HG03066 (cell line): Measurements from ENCODE around the gene RYR3.

Source experiments
- ATAC-seq: cut with Tn5 transposase; IDR thresholded peaks from one replicate; pipeline ENCODE4 v1.9.1; 2021; ENCODE audit warnings: low read depth; ENCODE audit not compliant: unreplicated experiment

RYR3 gene

GRCh38 chr15:33310481-33311311, at the start of gene RYR3:
Gene RYR3, plus strand, starts transcription at chr15:33310967. Its CDS starts 79 bp downstream, at chr15:33311046.
- no peak for ATAC-seq

DNA sequence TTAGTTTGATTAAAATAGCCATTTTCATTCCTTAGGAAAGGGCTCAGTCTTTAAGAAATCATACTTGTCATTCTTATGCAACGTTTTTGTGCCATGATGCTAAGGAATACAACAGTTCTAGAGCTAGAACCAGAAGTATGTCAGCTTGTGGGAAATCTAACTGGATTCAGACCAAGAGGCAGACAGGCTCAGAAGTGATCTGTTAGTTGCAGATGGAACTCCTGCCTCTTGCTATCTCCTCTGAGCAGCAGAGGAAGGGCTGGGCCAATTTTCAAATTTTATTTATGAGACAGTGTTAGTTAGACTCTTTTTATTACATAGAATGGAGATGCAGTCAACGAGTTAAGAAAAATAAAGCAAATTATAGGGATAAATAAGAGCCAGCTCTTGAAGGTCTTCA, 48.5 kb upstream of the RYR3 start:
- no peak for ATAC-seq

DNA sequence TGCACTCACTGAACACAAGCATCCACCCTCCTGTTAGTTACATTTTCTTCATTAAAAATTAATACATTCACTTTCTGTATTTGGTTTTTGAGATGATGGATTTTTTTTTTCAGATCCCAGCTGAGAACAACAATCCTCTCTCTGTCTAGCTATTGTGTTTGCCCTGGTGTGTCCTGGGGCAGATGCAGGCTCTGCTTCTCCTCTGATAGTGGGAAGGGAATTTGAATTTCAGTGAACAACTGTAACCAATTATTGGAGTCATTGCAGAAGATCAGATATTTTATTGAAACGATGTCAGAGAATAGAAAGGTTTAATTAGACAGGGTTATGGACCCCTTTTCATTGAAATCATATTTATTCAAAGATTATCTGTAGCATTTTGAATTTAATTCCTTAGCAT, 33.1 kb upstream of the RYR3 start:
- ATAC-seq, result no peak

DNA sequence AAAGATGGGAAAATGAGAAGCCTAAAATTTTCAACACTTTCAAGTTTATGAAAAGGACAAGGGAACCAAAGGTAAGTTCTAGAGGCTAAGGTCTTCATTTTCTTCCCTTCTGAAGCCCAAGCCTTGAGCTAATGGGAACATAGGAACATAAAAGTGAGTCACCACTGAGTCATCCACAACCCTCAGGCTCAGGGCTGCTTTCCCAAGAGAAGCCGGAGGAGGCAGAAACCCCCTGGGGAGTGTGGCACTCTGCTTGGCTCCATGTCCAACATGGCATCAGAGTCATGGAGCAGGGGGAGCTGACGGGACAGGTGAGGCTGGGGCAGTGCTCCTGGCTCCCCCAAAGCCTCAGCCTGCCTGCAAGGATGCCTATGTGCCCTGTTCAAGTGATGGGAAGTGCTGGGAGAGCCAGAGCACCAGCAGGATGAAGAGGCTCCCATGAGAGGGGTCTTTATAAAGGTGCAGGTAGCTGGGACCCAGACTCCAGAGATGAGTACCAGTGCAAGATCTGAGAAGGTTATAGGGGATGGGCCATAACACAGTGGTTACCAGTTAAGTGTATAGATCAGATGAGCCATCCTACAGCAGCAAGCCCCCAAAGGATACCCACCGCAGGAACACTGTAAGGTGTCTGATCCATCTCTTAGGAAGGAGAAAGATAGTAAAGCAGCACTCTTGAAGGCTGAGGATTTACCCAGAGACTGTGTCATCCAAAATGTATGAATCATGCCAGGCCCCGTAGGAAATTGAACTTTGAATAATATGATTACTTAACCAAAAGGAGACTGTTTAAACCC, 31.8 kb upstream of the RYR3 start:
- no peak for ATAC-seq

DNA sequence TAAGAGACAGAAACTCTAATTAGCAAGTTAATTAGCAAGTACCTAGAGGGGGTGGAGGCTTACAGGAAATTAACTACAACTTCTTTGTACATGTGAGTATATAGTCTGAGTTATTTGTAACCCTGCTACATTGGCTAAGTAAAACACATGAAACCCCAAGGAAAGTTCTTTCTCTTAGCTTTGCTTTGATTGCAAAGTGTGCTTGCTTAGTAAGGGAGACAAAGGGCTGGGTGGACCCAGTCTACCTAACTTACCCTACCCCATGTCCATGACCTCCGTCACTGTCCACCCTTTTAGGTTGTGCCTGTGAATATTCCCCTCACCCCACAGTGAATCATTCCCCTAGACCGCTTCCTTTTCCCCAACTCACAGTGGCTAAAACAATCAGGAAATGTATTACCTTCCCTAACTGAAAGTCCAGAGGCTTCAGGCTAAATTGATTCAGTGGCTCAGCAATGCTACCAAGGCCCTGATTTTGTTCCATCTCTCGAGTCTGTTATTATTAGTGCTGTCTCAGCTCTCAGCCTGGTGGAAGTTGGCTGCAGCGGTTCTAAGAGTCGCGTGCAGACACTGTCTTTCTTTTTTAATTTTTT, 31.1 kb upstream of the RYR3 start:
- ATAC-seq, result no peak

DNA sequence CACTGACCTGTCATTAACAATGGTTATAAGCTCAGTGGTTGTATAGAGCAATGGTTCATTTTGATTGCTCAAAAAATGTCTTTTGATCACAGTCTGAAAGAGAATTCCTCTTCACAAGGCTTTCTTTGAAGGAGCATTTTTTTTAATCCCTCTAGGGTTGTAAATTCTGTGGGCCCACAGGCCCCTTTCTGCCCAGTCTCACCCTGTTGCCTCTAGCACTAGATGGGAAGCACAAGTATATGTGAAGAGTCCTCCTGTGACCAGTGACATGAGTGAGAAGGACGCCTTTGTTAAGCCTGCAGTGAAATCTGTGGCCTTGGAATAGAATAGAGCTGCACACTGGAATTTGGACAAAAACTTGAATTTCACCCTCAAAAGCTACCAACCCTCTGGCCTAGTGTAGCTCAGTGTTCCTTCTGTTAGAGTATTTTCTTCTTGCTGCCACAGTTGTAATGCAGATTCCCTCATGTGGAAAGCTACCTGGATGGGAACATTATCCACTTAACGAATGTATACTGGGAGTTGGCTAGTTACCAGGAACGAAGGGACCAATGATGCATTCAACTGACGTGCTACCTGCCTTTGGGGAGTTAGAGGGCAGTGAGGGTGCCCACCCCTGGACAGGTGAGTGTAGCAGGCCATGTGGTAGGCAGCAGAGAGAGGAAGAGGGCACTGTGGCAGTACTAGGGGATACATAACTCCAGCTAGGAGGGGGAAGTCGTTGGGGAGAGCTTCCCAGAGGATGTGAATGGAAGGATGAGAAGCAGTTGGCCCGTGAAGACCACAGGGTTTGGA, 28.3 kb upstream of the RYR3 start:
- ATAC-seq, result no peak

DNA sequence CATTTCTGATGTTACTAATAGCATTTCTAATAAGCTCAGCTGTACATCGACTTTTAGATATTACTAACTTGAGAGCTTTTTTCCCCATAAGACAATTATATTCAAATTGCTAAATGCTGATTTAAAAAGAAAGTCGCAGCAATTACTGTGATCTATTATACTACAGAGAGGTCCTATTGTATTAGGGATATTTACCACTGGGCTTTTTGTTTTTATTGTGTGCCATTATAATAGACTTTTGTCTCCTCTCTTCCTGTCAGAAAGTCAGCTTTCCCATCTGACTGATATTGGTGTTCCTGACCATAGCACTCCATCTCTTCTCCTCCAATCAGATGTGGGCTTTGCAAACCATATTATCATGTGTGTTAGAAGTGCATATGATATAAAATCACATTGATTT, 27.2 kb upstream of the RYR3 start:
- ATAC-seq, result no peak

- no peak for ATAC-seq
These were observed 26.4 kb upstream of the RYR3 start for GRCh38 chr15:33284336-33284735.

DNA sequence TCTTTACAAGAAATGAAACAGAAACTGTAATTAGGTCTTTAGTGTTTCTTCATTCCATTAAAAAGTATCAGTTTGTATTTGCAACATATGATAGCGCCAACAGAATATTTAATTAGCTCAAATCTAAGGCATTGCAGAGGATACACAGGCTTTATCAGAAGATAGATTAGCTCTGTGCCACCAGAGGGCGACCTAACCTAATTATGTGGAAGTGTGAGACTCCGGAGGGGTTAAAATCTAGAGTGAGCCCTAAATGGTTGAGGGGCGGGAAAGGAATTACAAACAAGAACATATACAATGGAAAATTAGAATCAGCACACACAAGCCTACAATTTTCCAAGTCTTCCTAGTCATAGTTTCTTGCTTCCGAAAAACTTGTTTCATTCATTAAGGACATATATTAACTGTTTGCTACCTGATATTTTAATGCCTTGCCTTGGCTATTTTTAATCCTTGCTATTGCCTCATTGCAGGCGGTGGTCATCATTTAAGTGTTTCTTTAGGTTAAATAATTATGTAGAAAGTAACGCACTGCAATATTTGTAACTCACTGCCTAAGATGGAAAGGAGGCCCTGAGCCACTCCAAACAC, 18.0 kb upstream of the RYR3 start:
- ATAC-seq, result no peak

- no peak for ATAC-seq
These were observed 16.9 kb upstream of the RYR3 start for GRCh38 chr15:33293713-33294334.

DNA sequence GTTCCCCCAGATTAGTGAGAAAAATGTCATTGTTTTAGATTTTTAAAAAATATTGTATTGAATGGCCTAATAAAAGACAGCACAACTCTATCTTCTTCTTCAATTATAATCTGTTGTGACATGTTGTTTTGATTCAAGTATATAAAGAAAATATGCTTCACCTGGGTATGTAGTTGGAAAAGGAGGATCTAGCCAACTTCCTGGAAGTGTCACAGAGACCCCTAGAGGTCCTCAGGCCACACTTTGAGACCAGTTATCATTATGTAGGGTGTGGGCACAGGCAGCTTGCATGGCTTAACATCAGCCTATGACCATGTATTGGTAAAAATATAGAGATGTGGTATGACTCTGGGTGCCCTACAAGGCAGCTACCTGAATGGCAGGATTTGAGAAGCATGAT, 14.7 kb upstream of the RYR3 start:
- ATAC-seq, result no peak

GRCh38 chr15:33296856-33297255, 13.9 kb upstream of the RYR3 start:
- no peak for ATAC-seq

- ATAC-seq, result no peak
These were observed 12.1 kb upstream of the RYR3 start for GRCh38 chr15:33298631-33299030.

DNA sequence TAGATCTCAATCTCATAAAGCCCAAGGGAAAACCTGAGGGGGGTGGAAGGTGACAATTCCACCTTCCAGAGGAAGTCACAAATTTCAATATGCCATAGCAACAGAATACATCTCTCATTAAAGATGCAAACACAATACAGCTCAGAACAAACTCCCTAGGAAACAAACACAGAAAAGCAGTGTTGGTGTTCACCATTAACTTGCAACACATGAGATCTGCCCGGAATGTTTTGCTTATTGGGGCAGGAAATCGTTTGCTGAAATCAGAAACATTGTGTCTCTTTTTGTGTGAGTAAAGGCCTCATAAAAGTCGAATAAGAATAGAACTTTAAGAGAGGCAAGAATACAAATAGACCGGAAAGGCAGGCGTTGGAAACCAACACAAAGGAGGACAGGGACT, 5.8 kb upstream of the RYR3 start:
- ATAC-seq, result no peak

DNA sequence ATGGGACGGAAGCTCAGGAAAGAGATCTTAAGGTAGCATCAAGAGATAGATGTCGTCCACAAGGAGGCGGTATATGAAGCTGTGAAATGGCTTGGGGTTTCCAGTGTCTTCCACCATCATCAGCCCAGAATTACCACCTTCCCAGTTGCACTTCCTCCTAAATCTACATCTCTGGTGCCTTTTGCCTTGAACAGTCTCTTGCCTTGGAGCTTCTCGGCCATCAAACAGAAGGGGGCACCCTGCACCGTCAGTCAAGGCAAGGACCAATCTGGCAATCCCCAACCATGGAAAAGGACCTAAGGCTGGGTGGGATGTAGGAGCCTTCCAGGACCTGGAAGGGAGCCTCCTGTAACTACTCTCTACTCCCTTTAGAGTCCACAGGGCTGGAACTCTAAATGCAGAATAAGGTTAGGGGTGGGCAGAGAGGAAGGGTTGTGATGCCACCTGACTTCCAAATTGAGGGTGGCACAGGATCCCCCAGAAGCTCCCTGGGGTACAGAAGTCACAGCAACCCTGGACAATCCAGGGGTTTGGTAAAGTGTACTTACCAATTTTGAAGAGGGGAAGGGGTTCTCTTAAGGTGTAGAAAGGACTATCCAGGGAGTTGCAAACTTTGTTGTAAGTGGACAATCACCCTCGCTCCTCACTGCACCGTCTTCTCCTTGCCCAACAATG, 1.0 kb upstream of the RYR3 start:
- ATAC-seq, result no peak

DNA sequence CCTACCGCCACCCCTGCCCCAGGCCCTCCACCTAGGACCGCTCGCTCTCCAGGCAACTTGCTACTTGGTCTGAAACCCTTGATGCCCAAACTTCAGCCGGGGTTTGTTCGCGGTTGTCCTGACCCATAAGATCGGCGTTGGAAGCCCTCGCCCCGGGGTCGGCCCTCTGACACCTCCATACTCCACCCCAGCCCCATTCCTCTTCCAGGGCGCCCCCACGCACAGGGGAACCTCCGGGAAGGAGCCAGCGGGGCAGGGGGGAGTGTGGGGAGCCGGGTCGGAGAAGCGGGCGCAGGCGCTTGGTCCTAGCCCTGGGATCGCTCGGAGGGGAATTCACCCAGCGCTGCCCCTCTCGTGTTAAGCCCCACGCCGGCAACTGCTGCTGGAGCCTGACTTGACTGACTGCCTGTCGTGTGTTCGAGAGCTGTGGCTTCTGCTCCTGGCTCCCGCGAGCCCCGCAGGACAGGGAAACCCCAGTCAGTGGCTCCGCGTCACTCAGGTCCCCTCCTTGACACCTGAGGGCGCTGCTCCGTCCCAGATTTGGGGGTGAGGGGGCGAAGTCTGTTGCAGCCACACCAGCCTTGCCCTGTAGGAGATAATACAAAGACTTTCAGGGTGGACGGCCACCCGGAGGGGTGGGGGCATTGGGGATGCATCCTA, 675 bp downstream of the RYR3 start:
- no peak for ATAC-seq

- ATAC-seq, result no peak
These were observed 2.7 kb downstream of the RYR3 start for GRCh38 chr15:33313491-33313890.

GRCh38 chr15:33314069-33314468, 3.3 kb downstream of the RYR3 start:
- no peak for ATAC-seq

DNA sequence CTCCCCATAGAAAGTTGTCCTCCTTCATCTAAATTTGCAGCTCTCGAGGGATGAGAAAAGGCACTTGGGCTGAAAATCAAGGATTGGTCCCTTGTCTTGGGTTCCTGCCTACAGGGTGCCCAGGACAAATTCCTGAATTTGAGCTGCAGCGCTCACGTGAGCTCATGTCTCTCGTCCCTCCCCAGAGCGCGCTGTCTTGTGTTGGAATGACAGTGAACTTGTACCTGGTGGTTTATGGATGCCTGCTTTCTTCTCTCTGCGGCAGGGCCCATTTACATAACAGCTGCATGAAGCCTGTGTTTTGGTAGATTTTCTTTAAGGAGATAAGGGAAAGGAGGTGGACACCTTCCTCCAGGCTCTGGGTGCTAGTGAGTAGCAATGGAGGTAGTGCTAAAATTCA, 4.3 kb downstream of the RYR3 start:
- no peak for ATAC-seq
